ENCODE measurements around the gene PARVG. TPM values are rescaled to one million over a fixed set of nuclear protein-coding genes. Genes with fewer than 3 reads are reported as not detected.

Gene PARVG
- total and polyA plus RNA-seq, 2 donors (not counting 3 experiments of a cell fraction or from before 2014, with no cell fraction given) = 0.82 TPM; not detected in 1

- ChIA-PET POLR2A (no interaction called here), CTCF (no interaction called here)
- Histone ChIP-seq H3K79me2 (ENCODE audit: control insufficient read depth, insufficient read depth, low read length) (no peaks in the 10 kb centered on the region), H3K4me3 (replicated peaks in 1 of 3; ENCODE audit: insufficient read depth in 1 of 3, low read depth in 1 of 3, low read length in 3 of 3) (no peak overlapping the region), H3K4me2 (ENCODE audit: insufficient read depth, low read length) (no peak overlapping the region), H3K36me3 (ENCODE audit: control insufficient read depth in 2 of 2, extremely low read depth in 1 of 2, insufficient read depth in 2 of 2, low read length in 2 of 2) (no peaks in the 10 kb centered on the region), H3K9me1 (replicated peaks; ENCODE audit: control insufficient read depth, extremely low read depth, insufficient read depth, low read length) (no peaks in the 10 kb centered on the region), H2AFZ (ENCODE audit: low read depth, low read length) (no peak overlapping the region), H3K9ac (replicated peaks; ENCODE audit: extremely low read depth, insufficient read depth, low read length) (no peak overlapping the region), H3K27me3 (ENCODE audit: control insufficient read depth in 2 of 2, insufficient read depth in 2 of 2, low read length in 2 of 2) (no peaks in the 10 kb centered on the region), H3K4me1 (ENCODE audit: control insufficient read depth, extremely low read depth, insufficient read depth, low read length) (no peaks in the 10 kb centered on the region), H3K27ac (ENCODE audit: insufficient read depth, low read depth, low read length) (no peak overlapping the region), H4K20me1 (replicated peaks; ENCODE audit: control insufficient read depth, extremely low read depth, insufficient read depth, low read length) (no peaks in the 10 kb centered on the region), H3K9me3 (replicated peaks; ENCODE audit: control insufficient read depth, insufficient read depth, low read length) (no peaks in the 10 kb centered on the region)
- TF ChIP-seq MYC (IDR thresholded peaks at IDR 0.05; ENCODE audit: low read depth, low read length) (no peak), FOS (IDR thresholded peaks at IDR 0.05; ENCODE audit: borderline replicate concordance, insufficient read depth, low read length) (no peak)
- dilution Hi-C loops (cut with MboI; ENCODE audit: extremely low pct_ligation_motif_present, low sequenced_read_pairs) = no loop called here
- FAIRE-seq = no peak
- BruUV-seq (replicated peaks) = no TSS peak
- intact Hi-C loops (cut with micrococcal nuclease) = no loop called here
- no peak for DNase-seq (ENCODE audit: low read depth, low spot score)
These were observed 20.3 kb downstream of the PARVG start for GRCh38 chr22:44200855-44201550.

GRCh38 chr22:44201665-44202064 is 20.9 kb downstream of the PARVG start:
- Histone ChIP-seq H3K4me3 (replicated peaks in 1 of 3; ENCODE audit: insufficient read depth in 1 of 3, low read depth in 1 of 3, low read length in 3 of 3) (no peak overlapping the region), H3K9me1 (replicated peaks; ENCODE audit: control insufficient read depth, extremely low read depth, insufficient read depth, low read length) (no peaks in the 10 kb centered on the region), H3K27ac (ENCODE audit: insufficient read depth, low read depth, low read length) (no peak overlapping the region), H2AFZ (ENCODE audit: low read depth, low read length) (no peak overlapping the region), H3K9ac (replicated peaks; ENCODE audit: extremely low read depth, insufficient read depth, low read length) (no peak overlapping the region), H3K9me3 (replicated peaks; ENCODE audit: control insufficient read depth, insufficient read depth, low read length) (no peaks in the 10 kb centered on the region), H3K27me3 (ENCODE audit: control insufficient read depth in 2 of 2, insufficient read depth in 2 of 2, low read length in 2 of 2) (no peaks in the 10 kb centered on the region), H4K20me1 (replicated peaks; ENCODE audit: control insufficient read depth, extremely low read depth, insufficient read depth, low read length) (no peaks in the 10 kb centered on the region), H3K4me1 (ENCODE audit: control insufficient read depth, extremely low read depth, insufficient read depth, low read length) (no peaks in the 10 kb centered on the region), H3K79me2 (ENCODE audit: control insufficient read depth, insufficient read depth, low read length) (no peaks in the 10 kb centered on the region), H3K36me3 (ENCODE audit: control insufficient read depth in 2 of 2, extremely low read depth in 1 of 2, insufficient read depth in 2 of 2, low read length in 2 of 2) (no peaks in the 10 kb centered on the region), H3K4me2 (ENCODE audit: insufficient read depth, low read length) (no peak overlapping the region)
- dilution Hi-C loops (cut with MboI; ENCODE audit: extremely low pct_ligation_motif_present, low sequenced_read_pairs) = no loop called here
- DNase-seq (ENCODE audit: low read depth, low spot score) = no peak
- TF ChIP-seq EZH2 (IDR thresholded peaks at IDR 0.05; ENCODE audit: borderline replicate concordance, low read depth, low read length, severe bottlenecking) (no peak), POLR2A (IDR thresholded peaks at IDR 0.05; ENCODE audit: low read depth, low read length) (no peak)
- FAIRE-seq = no peak
- ChIA-PET CTCF (no interaction called here), POLR2A (no interaction called here)
- no TSS peak for BruUV-seq (replicated peaks)
- intact Hi-C loops (cut with micrococcal nuclease) = no loop called here

Measured in endothelial cell of umbilical vein (primary cell).